Progenitor cell of endocrine pancreas (in vitro differentiated cells): ENCODE measurements around the gene TTC21B. TPM values are rescaled to one million over a fixed set of nuclear protein-coding genes. Genes with fewer than 3 reads are reported as not detected.

ENCODE experiments used
- DNase-seq: peaks from one replicate; pipeline ENCODE4 v3.0.0; 2021; ENCODE audit warnings: low spot score; ENCODE audit not compliant: unreplicated experiment
- H3K27ac Mint-ChIP-seq: 2 replicates; pipeline ENCODE4 v1.8.0; 2021; ENCODE audit warnings: mild to moderate bottlenecking, moderate library complexity, mixed read lengths
- H3K27me3 Mint-ChIP-seq: 2 replicates; pipeline ENCODE4 v1.8.0; 2021; ENCODE audit warnings: mixed read lengths
- H3K36me3 Mint-ChIP-seq: 2 replicates; pipeline ENCODE4 v1.8.0; 2022; ENCODE audit warnings: mixed read lengths; ENCODE audit not compliant: insufficient read depth
- H3K4me1 Mint-ChIP-seq: 2 replicates; pipeline ENCODE4 v1.8.0; 2021; ENCODE audit warnings: low read depth, mixed read lengths
- H3K4me3 Mint-ChIP-seq: 2 replicates; pipeline ENCODE4 v1.8.0; 2021; ENCODE audit warnings: low read depth, mild to moderate bottlenecking, moderate library complexity, mixed read lengths
- H3K9me3 Mint-ChIP-seq: 2 replicates; pipeline ENCODE4 v1.8.0; 2021; ENCODE audit warnings: low read depth, mixed read lengths
- CTCF ChIP-seq: fragments of 200-600 bp; sonication (generic); IDR thresholded peaks from one replicate; pipeline ENCODE4 v1.5.0; 2021; ENCODE audit warnings: antibody characterized with exemption, mild to moderate bottlenecking; ENCODE audit not compliant: unreplicated experiment
- total RNA-seq: library from RNA; stranded (reverse); gene quantifications from 2 replicates; pipeline ENCODE4 v1.2.1, GENCODE V29; 2021

TTC21B gene
- total RNA-seq, 1 donor from 2014 or later = 34.5 TPM

- no peaks in the 10 kb centered on the region for H3K4me1 Mint-ChIP-seq
- no peak overlapping the region for H3K4me3 Mint-ChIP-seq
- peaks cover 24% of the 10 kb centered on the region for H3K36me3 Mint-ChIP-seq
- H3K9me3 Mint-ChIP-seq = no peaks in the 10 kb centered on the region
- no peak for TF ChIP-seq CTCF
- no peak overlapping the region for H3K27ac Mint-ChIP-seq
- H3K27me3 Mint-ChIP-seq = no peaks in the 10 kb centered on the region
- no peak for DNase-seq
Observed at GRCh38 chr2:165927353-165927752, 26.2 kb downstream of the TTC21B start.

- H3K4me1 Mint-ChIP-seq = no peaks in the 10 kb centered on the region
- TF ChIP-seq CTCF = no peak
- H3K36me3 Mint-ChIP-seq = peaks cover 23% of the 10 kb centered on the region
- no peak for DNase-seq
- H3K27ac Mint-ChIP-seq = no peak overlapping the region
- H3K9me3 Mint-ChIP-seq = no peaks in the 10 kb centered on the region
- no peak overlapping the region for H3K4me3 Mint-ChIP-seq
- H3K27me3 Mint-ChIP-seq = no peaks in the 10 kb centered on the region
Observed at GRCh38 chr2:165924946-165925345, 28.6 kb downstream of the TTC21B start.

DNA sequence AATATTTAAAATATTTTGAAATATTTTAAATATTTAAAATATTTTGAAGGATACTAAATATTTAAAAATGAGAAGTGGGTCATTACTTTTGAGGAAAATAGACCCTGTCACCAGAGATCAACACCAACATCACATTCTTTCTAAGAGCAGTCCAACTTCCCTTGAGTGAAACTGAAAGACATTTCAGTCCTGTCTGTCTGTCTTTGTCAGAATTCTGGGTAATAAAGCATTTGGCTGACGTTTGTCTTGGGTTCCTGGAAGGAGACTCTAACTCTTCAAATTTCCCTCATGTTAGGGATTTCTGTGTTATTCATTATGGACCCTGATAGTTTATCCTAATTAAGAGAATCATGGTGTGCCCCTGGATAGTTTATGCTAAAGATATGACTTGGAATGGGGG, 32.8 kb downstream of the TTC21B start:
- Mint-ChIP-seq H3K27me3 (no peaks in the 10 kb centered on the region), H3K27ac (no peak overlapping the region), H3K4me1 (no peaks in the 10 kb centered on the region), H3K4me3 (no peak overlapping the region), H3K36me3 (peaks cover 15% of the 10 kb centered on the region), H3K9me3 (no peaks in the 10 kb centered on the region)
- no peak for TF ChIP-seq CTCF
- no peak for DNase-seq

GRCh38 chr2:165913636-165914035, 39.9 kb downstream of the TTC21B start:
- Mint-ChIP-seq H3K27ac (no peak overlapping the region), H3K27me3 (no peaks in the 10 kb centered on the region), H3K4me3 (no peak overlapping the region), H3K9me3 (no peaks in the 10 kb centered on the region), H3K4me1 (no peaks in the 10 kb centered on the region), H3K36me3 (peaks cover 22% of the 10 kb centered on the region)
- DNase-seq = no peak
- TF ChIP-seq CTCF = no peak

- no peaks in the 10 kb centered on the region for H3K4me1 Mint-ChIP-seq
- no peak overlapping the region for H3K27ac Mint-ChIP-seq
- H3K27me3 Mint-ChIP-seq = no peaks in the 10 kb centered on the region
- no peak for DNase-seq
- no peak overlapping the region for H3K4me3 Mint-ChIP-seq
- no peaks in the 10 kb centered on the region for H3K9me3 Mint-ChIP-seq
- no peak for TF ChIP-seq CTCF
- H3K36me3 Mint-ChIP-seq = peaks cover 16% of the 10 kb centered on the region
Observed at GRCh38 chr2:165911981-165912380, 41.6 kb downstream of the TTC21B start.
